GM12874 (cell line): ENCODE measurements around the gene MRPS9.

Experiments used
- CTCF ChIP-seq: IDR thresholded peaks from 2 replicates; pipeline ENCODE4 v1.5.1; 2011; ENCODE audit warnings: low read depth, mild to moderate bottlenecking, control low read depth, low read length, moderate library complexity; ENCODE audit not compliant: insufficient read depth

The MRPS9 gene

GRCh38 chr2:105142239-105142638 lies 104.4 kb downstream of the MRPS9 start:
- no peak for TF ChIP-seq CTCF

- no peak for TF ChIP-seq CTCF
These were observed 105.2 kb downstream of the MRPS9 start for GRCh38 chr2:105143094-105143466.

GRCh38 chr2:105143467-105144151 lies 105.7 kb downstream of the MRPS9 start:
- no peak for TF ChIP-seq CTCF

GRCh38 chr2:105144152-105144940 lies 106.5 kb downstream of the MRPS9 start:
- no peak for TF ChIP-seq CTCF

- no peak for TF ChIP-seq CTCF
These were observed 107.1 kb downstream of the MRPS9 start for GRCh38 chr2:105144941-105145300.

GRCh38 chr2:105149272-105149671 lies 111.4 kb downstream of the MRPS9 start:
- TF ChIP-seq CTCF = no peak
